ENCODE data around the gene TPPP2. TPM values are rescaled to one million over a fixed set of nuclear protein-coding genes. Genes with fewer than 3 reads are reported as not detected.

The TPPP2 gene
- total and polyA plus RNA-seq, 9 of the 15 experiments (the other 6 are each of a cell fraction or from before 2014, with no cell fraction given) = 0.18 TPM; not detected in 8

GRCh38 chr14:21070083-21070609 lies 40.1 kb downstream of the TPPP2 start, which contains the start of gene ARHGEF40:
Gene ARHGEF40 (plus strand): TSS chr14:21070304. CDS start chr14:21070397, 93 bp downstream.
- H3K9me3 ChIP-seq (replicated peaks; ENCODE audit: control insufficient read depth, insufficient read depth, low read depth, low read length) = no peaks in the 10 kb centered on the region
- POLR2A ChIA-PET = interaction anchor here (0.5 to 1.9 kb wide), 6 partner anchors 9 to 139 kb away, joined by 3 to 6 read pairs (median 4); partner anchors contain the start of gene RNASE8
- peak; percentile 81 for ATAC-seq
- H3K4me2 ChIP-seq (ENCODE audit: insufficient read depth, low read length) = peak within 1 kb of the TSS; percentile 72
- in situ Hi-C loops (cut with MboI) (no loop called here), intact Hi-C loops (cut with micrococcal nuclease) (no loop called here)
- H3K4me3 ChIP-seq = peak within 1 kb of the TSS; percentile 41
- H3K4me1 ChIP-seq (replicated peaks in 1 of 2; ENCODE audit: control insufficient read depth in 2 of 2, insufficient read depth in 2 of 2, low read length in 2 of 2) = peaks cover 2 to 41% of the 10 kb centered on the region in 2 experiments; a peak in 3 of 5 replicates
- no peaks in the 10 kb centered on the region for H3K27me3 ChIP-seq (ENCODE audit: control insufficient read depth in 2 of 2, insufficient read depth in 2 of 2, low read length in 2 of 2)
- no peaks in the 10 kb centered on the region; the same call in 2 of the 3 replicates for H3K79me2 ChIP-seq (ENCODE audit: control insufficient read depth, insufficient read depth, low read length)
- no peak for FAIRE-seq
- H3K9me1 ChIP-seq (ENCODE audit: control insufficient read depth, insufficient read depth, low read length) = no peaks in the 10 kb centered on the region
- peak within 1 kb of the TSS; percentile 87 for H2AFZ ChIP-seq (ENCODE audit: low read depth, low read length)
- no CpG with 5 or more reads among the region's 63 CpGs for WGBS (ENCODE audit: insufficient coverage, low coverage, missing lambda C conversion rate)
- H3K36me3 ChIP-seq (ENCODE audit: control insufficient read depth, insufficient read depth, low read length) = no peaks in the 10 kb centered on the region
- no peak within 1 kb of the TSS; the same call in 2 of the 3 replicates for H3K27ac ChIP-seq (ENCODE audit: extremely low read depth, low read depth, low read length)
- CTCF ChIA-PET (ENCODE audit: low intra/inter-chr PET ratio) = interaction anchor here (1.9 to 4.6 kb wide), 2 partner anchors 22 to 36 kb away, joined by 10 to 54 read pairs; no protein-coding TSS in a partner anchor
- H4K20me1 ChIP-seq (replicated peaks; ENCODE audit: control insufficient read depth, insufficient read depth, low read length) = no peaks in the 10 kb centered on the region
- peak within 1 kb of the TSS; percentile 38 to 91; a peak in 3 of 4 replicates for H3K9ac ChIP-seq (ENCODE audit: insufficient read depth in 1 of 2, low read depth in 2 of 2, low read length in 2 of 2)
- peak; percentile 58 to 81 (median 72) for DNase-seq (ENCODE audit: extremely low read depth in 1 of 4, low spot score in 3 of 4)
- no TSS peak for BruUV-seq (replicated peaks)
- no peak for TF ChIP-seq ZC3H11A (IDR thresholded peaks at IDR 0.05; ENCODE audit: low read depth, low read length)
- TF ChIP-seq, protein P1, sequence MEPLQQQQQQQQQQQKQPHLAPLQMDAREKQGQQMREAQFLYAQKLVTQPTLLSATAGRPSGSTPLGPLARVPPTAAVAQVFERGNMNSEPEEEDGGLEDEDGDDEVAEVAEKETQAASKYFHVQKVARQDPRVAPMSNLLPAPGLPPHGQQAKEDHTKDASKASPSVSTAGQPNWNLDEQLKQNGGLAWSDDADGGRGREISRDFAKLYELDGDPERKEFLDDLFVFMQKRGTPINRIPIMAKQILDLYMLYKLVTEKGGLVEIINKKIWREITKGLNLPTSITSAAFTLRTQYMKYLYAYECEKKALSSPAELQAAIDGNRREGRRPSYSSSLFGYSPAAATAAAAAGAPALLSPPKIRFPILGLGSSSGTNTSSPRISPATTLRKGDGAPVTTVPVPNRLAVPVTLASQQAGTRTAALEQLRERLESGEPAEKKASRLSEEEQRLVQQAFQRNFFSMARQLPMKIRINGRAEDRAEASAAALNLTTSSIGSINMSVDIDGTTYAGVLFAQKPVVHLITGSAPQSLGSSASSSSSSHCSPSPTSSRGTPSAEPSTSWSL (CRISPR knock-in tag; IDR thresholded peaks at IDR 0.05; ENCODE audit: borderline replicate concordance) = no peak
- TF ChIP-seq PHF20 (IDR thresholded peaks at IDR 0.05; ENCODE audit: partially characterized antibody) = no peak
- TF ChIP-seq MAZ (CRISPR knock-in tag; conservative IDR thresholded peaks at IDR 0.05 in 1 of 2, IDR thresholded peaks at IDR 0.05 in 1 of 2) = 0 out of 4 replicates have a peak, but pooled peaks of 1 of the 2 experiments have one; percentile 34
- TF ChIP-seq, protein P2, sequence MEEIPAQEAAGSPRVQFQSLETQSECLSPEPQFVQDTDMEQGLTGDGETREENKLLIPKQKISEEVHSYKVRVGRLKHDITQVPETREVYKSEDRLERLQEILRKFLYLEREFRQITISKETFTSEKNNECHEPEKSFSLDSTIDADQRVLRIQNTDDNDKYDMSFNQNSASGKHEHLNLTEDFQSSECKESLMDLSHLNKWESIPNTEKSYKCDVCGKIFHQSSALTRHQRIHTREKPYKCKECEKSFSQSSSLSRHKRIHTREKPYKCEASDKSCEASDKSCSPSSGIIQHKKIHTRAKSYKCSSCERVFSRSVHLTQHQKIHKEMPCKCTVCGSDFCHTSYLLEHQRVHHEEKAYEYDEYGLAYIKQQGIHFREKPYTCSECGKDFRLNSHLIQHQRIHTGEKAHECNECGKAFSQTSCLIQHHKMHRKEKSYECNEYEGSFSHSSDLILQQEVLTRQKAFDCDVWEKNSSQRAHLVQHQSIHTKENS (CRISPR knock-in tag; IDR thresholded peaks at IDR 0.05) = no peak
- no peak for TF ChIP-seq ATF4 (CRISPR knock-in tag; IDR thresholded peaks at IDR 0.05)
- TF ChIP-seq BCL6 (CRISPR knock-in tag; IDR thresholded peaks at IDR 0.05) = no peak
- TF ChIP-seq MEF2D (tag; conservative IDR thresholded peaks at IDR 0.05; ENCODE audit: low read depth) = no peak
- no peak for TF ChIP-seq RBM22 (IDR thresholded peaks at IDR 0.05; ENCODE audit: low read depth, low read length, poor library complexity, severe bottlenecking)
- TF ChIP-seq ILK (tag; IDR thresholded peaks at IDR 0.05; ENCODE audit: borderline replicate concordance, low read depth) = no peak
- no peak for TF ChIP-seq SRSF3 (IDR thresholded peaks at IDR 0.05; ENCODE audit: insufficient read depth, low read length)
- TF ChIP-seq, protein P3, sequence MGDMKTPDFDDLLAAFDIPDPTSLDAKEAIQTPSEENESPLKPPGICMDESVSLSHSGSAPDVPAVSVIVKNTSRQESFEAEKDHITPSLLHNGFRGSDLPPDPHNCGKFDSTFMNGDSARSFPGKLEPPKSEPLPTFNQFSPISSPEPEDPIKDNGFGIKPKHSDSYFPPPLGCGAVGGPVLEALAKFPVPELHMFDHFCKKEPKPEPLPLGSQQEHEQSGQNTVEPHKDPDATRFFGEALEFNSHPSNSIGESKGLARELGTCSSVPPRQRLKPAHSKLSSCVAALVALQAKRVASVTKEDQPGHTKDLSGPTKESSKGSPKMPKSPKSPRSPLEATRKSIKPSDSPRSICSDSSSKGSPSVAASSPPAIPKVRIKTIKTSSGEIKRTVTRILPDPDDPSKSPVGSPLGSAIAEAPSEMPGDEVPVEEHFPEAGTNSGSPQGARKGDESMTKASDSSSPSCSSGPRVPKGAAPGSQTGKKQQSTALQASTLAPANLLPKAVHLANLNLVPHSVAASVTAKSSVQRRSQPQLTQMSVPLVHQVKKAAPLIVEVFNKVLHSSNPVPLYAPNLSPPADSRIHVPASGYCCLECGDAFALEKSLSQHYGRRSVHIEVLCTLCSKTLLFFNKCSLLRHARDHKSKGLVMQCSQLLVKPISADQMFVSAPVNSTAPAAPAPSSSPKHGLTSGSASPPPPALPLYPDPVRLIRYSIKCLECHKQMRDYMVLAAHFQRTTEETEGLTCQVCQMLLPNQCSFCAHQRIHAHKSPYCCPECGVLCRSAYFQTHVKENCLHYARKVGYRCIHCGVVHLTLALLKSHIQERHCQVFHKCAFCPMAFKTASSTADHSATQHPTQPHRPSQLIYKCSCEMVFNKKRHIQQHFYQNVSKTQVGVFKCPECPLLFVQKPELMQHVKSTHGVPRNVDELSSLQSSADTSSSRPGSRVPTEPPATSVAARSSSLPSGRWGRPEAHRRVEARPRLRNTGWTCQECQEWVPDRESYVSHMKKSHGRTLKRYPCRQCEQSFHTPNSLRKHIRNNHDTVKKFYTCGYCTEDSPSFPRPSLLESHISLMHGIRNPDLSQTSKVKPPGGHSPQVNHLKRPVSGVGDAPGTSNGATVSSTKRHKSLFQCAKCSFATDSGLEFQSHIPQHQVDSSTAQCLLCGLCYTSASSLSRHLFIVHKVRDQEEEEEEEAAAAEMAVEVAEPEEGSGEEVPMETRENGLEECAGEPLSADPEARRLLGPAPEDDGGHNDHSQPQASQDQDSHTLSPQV (IDR thresholded peaks at IDR 0.05) = no peak
- no peak for TF ChIP-seq XRCC4 (IDR thresholded peaks at IDR 0.05; ENCODE audit: extremely low read depth, insufficient read depth, insufficient read length)

Measured in K562 (cell line).